ENCODE data around the gene ZNF148. TPM values are rescaled to one million over a fixed set of nuclear protein-coding genes. Genes with fewer than 3 reads are reported as not detected.

ZNF148 gene
- total RNA-seq, 1 donor from 2014 or later: 16.5 TPM

DNA sequence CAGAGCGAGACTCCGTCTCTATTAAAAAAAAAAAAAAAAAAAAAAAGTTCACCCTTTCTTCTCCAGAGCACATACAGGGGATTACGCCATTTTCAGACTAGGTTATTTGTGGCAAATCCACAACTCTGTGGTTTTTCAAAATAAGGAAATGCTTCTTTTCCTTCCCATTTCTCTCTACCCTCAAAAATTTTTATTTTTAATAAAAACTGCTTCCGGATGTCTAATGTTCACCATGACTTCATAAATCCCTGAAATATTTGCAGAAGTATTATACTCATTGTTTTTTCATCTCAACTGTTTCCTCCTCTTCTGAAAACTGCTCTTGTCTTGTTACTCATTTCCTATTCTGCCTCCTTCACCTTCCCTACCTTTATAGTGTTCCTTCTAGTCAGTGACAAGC lies 117.6 kb downstream of the ZNF148 start:
- Histone ChIP-seq H3K27ac (no peak overlapping the region), H3K9me3 (no peaks in the 10 kb centered on the region), H3K36me3 (no peaks in the 10 kb centered on the region), H3K4me1 (no peaks in the 10 kb centered on the region), H3K4me3 (no peak overlapping the region), H3K27me3 (no peaks in the 10 kb centered on the region)
- no peak for DNase-seq (ENCODE audit: extremely low spot score in 2 of 2)
- intact Hi-C loops (cut with DNase I): no loop called here
- TF ChIP-seq, protein P1, sequence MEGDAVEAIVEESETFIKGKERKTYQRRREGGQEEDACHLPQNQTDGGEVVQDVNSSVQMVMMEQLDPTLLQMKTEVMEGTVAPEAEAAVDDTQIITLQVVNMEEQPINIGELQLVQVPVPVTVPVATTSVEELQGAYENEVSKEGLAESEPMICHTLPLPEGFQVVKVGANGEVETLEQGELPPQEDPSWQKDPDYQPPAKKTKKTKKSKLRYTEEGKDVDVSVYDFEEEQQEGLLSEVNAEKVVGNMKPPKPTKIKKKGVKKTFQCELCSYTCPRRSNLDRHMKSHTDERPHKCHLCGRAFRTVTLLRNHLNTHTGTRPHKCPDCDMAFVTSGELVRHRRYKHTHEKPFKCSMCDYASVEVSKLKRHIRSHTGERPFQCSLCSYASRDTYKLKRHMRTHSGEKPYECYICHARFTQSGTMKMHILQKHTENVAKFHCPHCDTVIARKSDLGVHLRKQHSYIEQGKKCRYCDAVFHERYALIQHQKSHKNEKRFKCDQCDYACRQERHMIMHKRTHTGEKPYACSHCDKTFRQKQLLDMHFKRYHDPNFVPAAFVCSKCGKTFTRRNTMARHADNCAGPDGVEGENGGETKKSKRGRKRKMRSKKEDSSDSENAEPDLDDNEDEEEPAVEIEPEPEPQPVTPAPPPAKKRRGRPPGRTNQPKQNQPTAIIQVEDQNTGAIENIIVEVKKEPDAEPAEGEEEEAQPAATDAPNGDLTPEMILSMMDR (IDR thresholded peaks at IDR 0.05): no peak
- TF ChIP-seq POLR2AphosphoS5 (IDR thresholded peaks at IDR 0.05; ENCODE audit: insufficient read depth in 1 of 2, low read depth in 1 of 2) (no peak), POLR2A (IDR thresholded peaks at IDR 0.05) (no peak)

DNA sequence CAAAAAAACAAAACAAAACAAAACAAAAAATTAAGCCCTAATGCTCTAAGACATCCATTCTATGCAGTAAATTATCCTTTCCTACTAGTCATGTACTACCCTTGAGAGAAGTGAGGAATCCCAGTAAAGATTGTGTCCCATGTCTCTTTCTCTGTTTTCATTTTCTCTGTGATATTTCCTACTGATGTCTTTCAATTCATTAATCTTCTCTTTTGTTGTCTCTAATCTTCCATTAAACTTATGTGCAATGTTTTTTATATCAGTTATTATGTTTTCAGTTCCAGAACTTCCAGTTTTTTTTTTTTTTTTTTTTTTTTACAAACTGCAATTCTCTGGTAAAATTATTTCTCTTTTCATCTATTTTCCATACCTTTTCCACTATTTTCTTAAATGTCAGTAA lies 118.5 kb downstream of the ZNF148 start:
- no peak for DNase-seq (ENCODE audit: extremely low spot score in 2 of 2)
- intact Hi-C loops (cut with DNase I): no loop called here
- TF ChIP-seq, protein P1 (IDR thresholded peaks at IDR 0.05): no peak
- TF ChIP-seq POLR2AphosphoS5 (IDR thresholded peaks at IDR 0.05; ENCODE audit: insufficient read depth in 1 of 2, low read depth in 1 of 2): no peak
- TF ChIP-seq POLR2A (IDR thresholded peaks at IDR 0.05): no peak

DNA sequence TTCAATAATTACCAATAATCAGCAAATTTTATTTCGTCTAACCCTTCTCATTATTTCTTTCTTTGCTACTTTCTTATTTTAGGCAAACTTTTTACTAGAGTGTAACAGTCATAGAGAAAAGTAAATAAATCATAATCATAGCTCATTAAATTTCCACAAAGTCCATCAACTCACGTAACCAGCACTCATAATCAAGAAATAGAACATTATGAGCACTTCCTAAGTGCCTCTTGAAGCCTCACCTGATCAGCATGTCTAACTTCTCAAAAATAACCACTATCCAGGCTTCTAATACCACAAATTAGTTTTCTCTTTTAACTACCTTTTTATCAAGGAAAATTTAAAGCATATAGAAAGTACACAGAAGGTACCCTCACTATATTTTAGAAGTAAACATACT lies 124.2 kb downstream of the ZNF148 start:
- Histone ChIP-seq H3K4me3 (no peak overlapping the region), H3K4me1 (no peaks in the 10 kb centered on the region), H3K27ac (no peak overlapping the region), H3K9me3 (no peaks in the 10 kb centered on the region), H3K27me3 (no peaks in the 10 kb centered on the region), H3K36me3 (peaks cover 0 to 5% of the 10 kb centered on the region in 2 donors)
- intact Hi-C loops (cut with DNase I): no loop called here
- TF ChIP-seq, protein P1 (IDR thresholded peaks at IDR 0.05): no peak
- no peak for TF ChIP-seq POLR2AphosphoS5 (IDR thresholded peaks at IDR 0.05; ENCODE audit: insufficient read depth in 1 of 2, low read depth in 1 of 2)
- no peak for TF ChIP-seq POLR2A (IDR thresholded peaks at IDR 0.05)
- no peak for DNase-seq (ENCODE audit: extremely low spot score in 2 of 2)

More for the DNA sequence above, 118.5 kb downstream of the ZNF148 start:
- Histone ChIP-seq H3K27ac (no peak overlapping the region), H3K27me3 (no peaks in the 10 kb centered on the region), H3K4me3 (no peak overlapping the region), H3K4me1 (no peaks in the 10 kb centered on the region), H3K36me3 (no peaks in the 10 kb centered on the region), H3K9me3 (no peaks in the 10 kb centered on the region)

DNA sequence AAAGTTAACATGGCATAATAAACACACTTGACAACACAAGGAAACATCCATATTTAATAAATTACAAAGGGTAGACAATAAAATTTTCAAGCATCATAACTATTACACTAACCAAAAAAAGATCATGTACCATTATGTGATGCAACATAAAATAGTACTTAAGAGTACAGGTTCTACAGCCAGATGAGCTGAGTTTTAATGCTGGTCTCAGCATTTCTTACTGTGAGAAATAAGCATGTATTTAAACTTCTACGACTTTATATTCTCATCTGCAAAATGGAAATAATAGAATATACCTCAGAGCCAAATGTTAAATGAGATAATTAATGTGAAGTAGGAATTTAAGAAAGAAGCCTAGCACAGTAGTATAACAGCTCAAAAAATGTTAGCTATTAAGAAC lies 128.9 kb downstream of the ZNF148 start:
- intact Hi-C loops (cut with DNase I): no loop called here
- TF ChIP-seq, protein P1 (IDR thresholded peaks at IDR 0.05): no peak
- TF ChIP-seq POLR2AphosphoS5 (IDR thresholded peaks at IDR 0.05; ENCODE audit: insufficient read depth in 1 of 2, low read depth in 1 of 2): no peak
- TF ChIP-seq POLR2A (IDR thresholded peaks at IDR 0.05): no peak
- DNase-seq (ENCODE audit: extremely low spot score in 2 of 2): no peak
- Histone ChIP-seq H3K36me3 (peaks cover 0 to 5% of the 10 kb centered on the region in 2 donors), H3K27me3 (no peaks in the 10 kb centered on the region), H3K27ac (no peak overlapping the region), H3K4me3 (no peak overlapping the region), H3K9me3 (no peaks in the 10 kb centered on the region), H3K4me1 (no peaks in the 10 kb centered on the region)

DNA sequence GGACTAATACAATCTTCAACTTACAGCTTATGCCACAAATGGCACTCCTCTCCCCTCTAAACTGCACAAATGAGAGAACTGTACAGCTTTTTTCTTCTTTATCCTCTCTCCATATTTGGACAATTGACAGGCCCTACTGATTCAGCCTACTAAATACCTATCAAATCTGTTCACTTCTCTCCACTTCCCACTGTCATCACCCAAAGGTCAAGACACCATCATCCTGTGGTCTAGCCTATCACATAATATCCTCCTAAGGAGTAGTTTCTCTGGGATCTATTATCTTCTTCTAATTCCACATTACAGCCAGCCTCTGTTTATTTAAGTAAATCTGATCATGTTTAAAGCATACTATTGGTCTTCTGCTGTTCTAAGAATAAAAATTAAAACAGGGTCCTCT lies 129.6 kb downstream of the ZNF148 start:
- Histone ChIP-seq H3K36me3 (peaks cover 0 to 5% of the 10 kb centered on the region in 2 donors), H3K9me3 (no peaks in the 10 kb centered on the region), H3K4me1 (no peaks in the 10 kb centered on the region), H3K27ac (no peak overlapping the region), H3K4me3 (no peak overlapping the region), H3K27me3 (no peaks in the 10 kb centered on the region)
- intact Hi-C loops (cut with DNase I): no loop called here
- no peak for TF ChIP-seq POLR2AphosphoS5 (IDR thresholded peaks at IDR 0.05; ENCODE audit: insufficient read depth in 1 of 2, low read depth in 1 of 2)
- TF ChIP-seq, protein P1 (IDR thresholded peaks at IDR 0.05): no peak
- TF ChIP-seq POLR2A (IDR thresholded peaks at IDR 0.05): no peak
- no peak for DNase-seq (ENCODE audit: extremely low spot score in 2 of 2)
